ENCODE measurements around the gene LPP.

LPP gene

DNA sequence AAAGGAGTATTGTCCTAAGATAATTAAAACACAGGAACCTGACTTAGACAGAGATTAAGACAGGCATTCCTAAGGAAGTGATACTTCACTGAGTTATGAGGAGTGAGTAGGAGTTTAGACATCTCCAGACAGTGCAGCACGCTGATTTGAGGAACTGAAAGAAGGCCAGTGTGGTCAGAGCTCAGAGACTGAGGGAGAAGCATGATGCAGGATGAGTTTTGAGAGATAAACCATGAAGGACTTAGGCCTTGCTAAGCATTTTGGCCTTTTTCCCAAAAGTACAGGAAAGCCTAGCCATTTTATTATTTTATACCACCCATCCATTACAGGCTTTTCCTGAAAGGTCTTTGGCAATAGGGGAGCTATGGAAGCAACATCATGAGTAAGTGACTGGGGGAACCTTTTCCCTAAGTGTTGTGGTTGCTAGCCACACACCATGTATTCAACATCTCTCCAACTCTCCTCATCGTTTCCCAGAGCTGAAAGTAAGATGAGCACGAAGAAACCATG, 642.2 kb downstream of the LPP start:
- DNase-seq (ENCODE audit: low spot score): peak; percentile 76

DNA sequence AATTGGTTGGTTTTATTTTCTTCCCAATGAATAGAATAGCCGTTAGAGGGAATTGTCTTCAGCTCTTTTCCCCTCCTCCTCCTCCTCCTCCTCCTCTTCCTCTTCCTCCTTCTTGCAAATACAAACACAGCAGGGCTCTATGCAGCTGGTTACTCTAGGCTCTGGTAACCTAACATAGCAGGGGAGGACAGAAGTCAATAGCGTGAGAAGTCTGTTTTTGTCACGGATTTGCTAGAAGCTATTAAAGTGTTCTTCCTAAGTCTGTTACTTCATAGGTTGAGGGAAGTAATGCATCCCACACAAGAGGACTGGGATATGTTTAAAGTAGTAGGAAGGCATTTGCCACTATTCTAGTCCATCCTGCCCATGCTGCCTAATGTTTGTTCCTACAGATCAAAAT, 643.1 kb downstream of the LPP start:
- DNase-seq (ENCODE audit: low spot score): no peak

DNA sequence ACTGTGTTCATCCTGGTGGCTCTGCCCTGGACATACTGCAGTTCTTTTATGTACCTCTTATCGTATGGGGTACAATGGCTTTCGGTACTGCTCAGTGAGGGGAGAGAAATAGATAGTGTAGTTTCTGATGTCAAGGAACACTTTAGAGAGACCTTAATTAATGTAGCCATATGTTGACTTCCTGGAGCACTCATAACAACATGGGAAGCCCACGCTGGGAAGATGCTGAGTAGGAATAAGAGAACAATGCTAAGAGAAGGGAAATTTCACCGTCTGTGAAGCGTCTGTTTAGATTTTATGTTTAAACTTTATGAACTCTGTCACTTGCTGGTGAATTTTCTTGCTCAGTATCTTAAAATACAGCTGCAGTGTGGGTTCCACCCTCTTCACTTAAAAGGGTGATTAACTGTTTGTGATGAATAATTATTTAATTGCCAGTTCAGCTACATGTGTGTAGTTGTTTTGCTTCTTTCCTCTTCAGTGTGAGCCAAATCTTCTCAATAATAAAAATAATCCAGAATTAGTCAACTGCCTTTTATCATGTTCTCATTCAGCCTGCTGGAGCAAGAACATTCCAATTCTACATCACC, 644.7 kb downstream of the LPP start:
- DNase-seq (ENCODE audit: low spot score): no peak

DNA sequence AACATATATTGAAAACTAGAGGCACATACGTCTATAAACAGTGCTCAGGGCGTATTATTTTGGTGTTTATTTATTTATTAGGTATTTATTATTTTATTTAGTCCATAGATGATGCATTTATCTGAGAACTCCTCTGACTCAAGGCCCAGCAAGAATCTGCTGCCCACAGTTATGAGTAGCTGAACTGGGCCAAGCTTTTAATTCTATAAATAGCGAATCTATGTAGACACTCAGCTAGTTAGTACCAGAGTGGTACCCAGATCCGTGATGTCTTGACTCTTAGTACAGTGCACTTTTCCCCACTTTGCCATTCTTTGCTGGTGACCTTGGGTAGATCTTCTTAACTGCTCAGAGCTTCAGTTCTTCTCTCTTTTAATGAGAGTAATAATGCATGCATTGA, 647.4 kb downstream of the LPP start:
- DNase-seq (ENCODE audit: low spot score): no peak

DNA sequence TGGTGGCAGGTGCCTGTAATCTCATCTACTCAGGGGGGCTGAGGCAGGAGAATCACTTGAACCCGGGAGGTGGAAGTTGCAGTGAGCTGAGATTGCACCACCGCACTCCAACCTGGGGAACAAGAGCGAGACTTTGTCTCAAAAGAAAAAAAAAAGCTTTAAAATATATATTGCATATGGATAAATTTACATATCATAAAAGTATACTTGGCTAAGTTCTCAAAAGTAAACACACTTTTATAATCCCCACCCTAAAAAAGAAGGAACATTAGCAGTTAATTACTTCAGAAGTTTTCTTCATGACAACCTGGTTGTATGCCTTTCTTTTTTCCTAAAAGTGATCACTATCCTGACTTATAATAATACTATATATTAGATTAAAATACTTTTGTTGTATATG, 648.7 kb downstream of the LPP start:
- DNase-seq (ENCODE audit: low spot score): no peak

DNA sequence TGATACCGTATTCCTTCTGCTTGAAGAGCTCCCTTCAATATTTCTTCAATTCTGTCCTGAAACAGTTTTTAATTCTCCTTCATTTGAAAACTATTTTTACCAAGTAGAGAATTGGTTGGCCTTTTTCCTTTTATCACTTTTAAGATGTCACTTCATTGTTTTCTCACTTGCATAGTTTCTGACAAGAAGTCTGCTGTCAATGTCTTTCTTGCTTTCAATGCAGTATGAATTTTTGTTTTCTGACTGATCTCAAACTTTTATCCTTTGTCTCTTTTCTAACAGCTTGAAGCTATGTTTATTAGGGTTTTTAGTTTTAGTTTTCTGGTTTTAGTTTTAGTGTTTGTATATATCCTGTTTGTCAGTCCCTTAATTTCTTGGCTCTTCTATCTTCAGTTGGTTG, 653.0 kb downstream of the LPP start:
- no peak for DNase-seq (ENCODE audit: low spot score)

DNA sequence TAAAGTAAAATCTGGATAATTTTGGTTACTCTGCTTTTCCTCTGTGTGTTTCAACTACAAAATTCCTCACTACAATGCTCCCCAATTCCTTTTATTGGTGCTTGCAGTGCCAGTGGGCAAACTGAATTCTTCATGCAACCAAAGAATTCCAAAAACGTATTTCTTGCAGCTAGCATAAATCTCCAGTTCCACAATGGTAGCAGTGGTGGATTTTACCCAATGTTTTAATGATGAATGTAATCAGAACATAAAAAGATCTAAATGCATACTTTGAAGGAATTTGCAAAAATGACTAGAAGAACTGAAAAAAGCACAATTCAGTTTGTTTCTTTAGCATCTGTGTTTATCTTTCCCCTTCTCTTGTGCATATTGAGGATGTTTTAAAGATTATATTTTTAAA, 658.2 kb downstream of the LPP start:
- DNase-seq (ENCODE audit: low spot score): no peak

DNA sequence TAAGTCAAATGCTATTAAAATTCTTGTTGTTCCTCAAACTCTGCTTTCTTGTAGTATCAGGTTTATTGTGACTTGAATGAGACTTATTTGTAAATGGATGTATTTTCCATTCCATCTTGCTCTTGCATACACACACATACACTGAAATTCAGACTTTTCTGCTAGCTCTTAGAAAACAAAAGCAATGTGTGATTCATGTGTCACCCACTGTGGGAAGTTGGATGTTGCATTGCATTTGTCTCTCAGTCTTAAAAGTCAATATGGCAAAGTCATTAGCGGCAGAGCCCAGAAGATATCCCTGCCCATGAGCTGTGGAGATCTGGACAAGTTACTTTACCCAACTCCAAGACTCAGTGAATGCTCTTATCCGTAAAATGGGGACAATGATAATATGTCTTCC, 660.6 kb downstream of the LPP start:
- DNase-seq (ENCODE audit: low spot score): no peak

DNA sequence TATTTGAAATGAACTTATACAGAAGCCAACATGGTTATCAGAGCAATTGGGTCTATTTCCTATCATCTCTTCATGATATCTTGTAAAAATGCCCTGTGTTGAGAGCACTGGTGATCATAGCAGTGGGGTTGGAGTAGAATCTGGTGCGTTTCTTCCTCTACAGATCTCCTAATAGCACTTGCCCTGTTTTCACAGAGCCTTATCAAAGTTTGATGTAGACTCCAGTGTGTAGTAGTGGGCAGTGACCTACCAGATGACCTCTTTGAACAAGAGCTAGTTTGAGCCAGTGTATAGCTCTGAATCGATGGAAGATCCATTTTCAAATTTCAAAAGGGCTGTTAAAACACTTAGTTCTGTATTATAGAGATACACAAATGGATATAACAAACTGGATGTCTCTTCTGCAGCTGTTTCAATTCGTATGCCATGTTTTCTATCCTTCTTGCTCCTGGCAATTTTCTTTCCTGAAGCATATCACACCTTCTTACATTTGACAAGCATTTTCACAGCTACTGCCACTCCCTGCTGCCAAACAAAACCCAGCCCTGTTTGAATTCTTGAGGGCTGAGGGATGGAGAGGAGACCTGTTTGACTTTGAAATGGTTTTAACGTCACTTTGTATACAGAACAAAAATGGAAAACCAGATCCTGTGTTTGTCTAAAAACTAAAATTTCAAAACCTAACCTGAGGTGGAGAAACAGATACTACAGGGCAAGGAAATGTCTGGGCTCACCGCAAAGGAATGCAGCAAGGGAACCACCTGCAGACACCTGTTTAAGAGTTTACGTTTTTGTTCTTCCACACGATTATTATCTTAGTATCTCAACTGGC, 663.4 kb downstream of the LPP start:
- DNase-seq (ENCODE audit: low spot score): no peak

DNA sequence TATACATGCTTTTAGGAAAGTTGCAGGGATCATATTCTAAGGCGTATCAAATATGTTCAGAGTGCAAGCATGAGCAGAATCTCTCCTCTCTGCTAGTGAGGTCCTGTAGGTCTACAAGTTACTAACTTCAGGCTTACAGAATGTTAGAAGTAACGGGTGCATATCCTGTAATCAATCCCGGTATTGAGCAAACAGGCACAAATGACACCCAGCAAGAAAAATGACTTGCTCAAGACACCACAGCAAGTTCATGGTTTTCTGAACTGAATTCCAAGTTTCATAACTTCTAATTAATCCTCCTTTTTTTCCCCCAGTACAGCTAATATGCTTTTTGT, 663.9 kb downstream of the LPP start:
- no peak for DNase-seq (ENCODE audit: low spot score)

DNA sequence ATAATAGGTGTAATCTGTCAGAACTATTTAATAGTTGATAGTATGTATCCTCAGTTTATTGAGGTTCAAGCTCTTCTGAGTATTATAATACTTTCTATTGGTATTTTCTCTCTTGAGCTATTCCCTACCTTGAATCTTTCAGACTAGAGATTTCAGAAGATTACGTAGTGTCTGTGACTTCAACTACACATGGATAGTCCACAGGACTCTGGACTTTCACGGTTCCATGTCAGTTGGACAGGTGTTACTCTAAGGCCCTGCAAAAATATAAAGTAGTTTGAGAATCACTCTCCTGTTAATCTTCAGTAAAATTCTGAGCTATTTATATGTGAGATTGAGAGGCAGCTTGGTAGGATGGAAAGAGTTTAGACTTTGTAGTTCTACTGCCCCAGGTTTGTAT, 664.3 kb downstream of the LPP start:
- no peak for DNase-seq (ENCODE audit: low spot score)

DNA sequence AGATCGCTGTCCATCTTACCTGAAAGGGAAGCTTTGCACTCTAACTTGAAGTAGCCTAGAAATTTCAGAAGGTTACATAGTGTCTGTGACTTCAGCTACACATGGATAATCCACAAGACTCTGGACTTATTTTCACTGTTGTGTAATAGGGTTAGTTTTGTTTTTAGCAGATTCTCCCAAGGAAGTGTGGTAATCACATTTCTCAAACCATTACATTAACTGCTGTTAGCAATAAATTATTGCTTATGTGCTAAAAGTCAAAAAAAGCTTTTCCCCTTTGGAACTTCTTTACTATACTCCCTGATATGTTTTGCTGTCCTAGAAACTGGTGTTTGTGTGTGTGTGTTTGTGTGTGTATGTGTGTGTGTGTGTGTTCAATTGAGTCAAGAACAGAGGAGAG, 666.0 kb downstream of the LPP start:
- peak; percentile 49 for DNase-seq (ENCODE audit: low spot score)

DNA sequence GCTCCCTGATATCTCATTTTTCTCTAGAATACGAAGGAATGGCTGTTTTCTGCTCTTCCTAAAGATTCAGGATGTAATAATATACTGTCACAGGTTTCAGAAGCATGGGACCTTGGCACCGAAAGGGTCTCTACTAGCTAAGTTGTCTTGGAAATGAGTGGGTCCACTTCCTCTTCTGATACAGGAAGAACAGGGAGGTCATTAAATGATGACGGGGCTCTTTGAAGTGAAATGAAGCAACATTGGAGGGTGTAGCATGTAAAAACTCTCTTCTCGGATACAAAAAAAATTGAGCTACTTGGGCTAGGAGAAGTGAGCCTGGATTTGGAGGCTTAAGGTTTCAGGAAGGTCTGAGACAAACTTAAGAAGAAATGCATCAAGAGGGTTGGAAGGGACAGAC, 668.0 kb downstream of the LPP start:
- no peak for DNase-seq (ENCODE audit: low spot score)

DNA sequence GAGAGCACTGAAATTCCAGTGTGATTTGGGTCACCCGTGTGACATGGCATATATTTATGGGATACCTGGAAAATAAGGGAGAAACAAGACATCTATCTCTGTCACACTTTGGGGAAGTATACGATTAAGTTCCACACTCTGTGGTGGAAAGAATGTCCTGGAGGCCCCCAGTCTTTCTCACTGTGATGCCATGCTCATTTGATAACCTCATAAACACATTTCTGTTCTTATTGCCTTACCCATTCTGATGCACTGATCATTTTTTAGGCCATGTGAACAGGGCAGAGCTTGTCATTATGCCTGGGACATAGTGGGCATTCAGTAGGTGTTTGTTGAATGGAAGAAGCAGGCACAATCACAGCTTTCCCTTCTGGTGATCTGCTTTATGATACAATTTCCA, 668.5 kb downstream of the LPP start:
- no peak for DNase-seq (ENCODE audit: low spot score)

DNA sequence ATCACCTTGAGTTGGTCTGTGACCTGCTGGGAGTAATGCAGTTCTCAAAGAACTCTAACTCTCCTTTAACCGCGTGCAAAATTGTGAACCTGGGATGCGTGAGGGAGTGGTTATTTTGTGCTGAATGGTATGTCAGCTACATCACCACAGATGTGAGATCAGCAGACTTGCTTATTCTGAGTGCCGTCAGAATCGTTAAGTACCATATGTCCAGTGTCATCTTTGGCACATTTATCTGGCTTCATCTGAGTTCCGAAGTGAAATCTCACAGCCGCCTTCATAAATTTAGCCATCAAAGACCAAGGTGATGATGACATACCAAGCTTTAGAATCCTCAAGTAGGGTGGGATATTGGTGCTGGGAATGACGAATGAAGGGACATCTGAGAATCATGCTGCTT, 670.6 kb downstream of the LPP start:
- no peak for DNase-seq (ENCODE audit: low spot score)

DNA sequence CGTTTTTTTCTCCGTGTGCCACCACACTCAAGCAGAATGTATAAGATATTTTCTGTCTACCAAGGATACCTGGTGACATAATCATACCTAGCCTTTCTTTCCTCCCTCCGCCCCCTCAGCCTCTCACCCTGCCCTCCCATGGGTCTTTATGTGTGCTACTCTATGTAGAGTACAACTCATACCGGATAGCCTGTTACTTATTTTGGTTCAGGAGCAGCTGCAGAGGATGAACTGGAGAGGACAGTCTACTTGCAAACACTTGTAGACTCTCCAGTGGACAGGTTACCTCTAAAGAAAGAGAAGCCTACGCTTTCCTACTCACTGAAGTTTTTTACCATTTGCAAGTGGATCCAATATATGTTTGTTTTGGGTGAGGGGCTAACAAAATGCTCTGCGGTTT, 671.9 kb downstream of the LPP start:
- no peak for DNase-seq (ENCODE audit: low spot score)

DNA sequence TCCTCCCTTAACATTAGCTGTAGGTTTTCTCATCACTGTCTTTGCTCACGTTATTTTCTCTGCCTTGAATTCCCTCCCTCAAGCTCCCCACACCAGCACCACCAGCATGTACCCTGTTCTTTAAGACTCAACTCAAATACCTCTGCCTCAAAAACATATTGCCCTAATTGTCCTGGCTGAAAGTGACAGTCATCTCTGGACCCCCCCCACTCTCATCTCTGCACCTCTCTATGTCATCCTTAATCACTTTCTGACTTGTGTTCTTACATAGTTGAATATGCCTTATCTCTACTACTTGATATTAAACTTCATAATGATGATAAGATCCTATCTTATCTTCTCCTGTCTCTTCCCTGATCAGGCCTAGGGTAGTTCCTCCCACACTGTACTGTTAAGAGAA, 672.6 kb downstream of the LPP start:
- DNase-seq (ENCODE audit: low spot score): no peak

DNA sequence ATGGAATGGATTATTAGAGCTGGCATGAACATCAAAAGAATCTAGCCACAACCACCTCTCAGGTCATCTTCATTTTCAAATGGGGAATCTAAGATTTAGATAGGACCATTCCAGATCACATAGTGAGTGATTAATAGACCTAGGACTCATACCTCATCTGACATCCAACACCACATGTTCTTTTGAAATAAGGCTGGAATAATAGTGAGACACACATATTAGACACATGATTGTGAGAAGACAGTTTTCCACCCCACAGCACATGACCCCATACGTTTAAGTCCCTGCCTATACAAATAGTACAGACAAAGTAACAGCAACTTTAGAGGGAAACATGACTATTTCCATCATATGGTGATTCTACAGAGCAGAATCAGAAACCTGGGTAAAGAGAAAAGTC, 673.1 kb downstream of the LPP start:
- DNase-seq (ENCODE audit: low spot score): no peak

DNA sequence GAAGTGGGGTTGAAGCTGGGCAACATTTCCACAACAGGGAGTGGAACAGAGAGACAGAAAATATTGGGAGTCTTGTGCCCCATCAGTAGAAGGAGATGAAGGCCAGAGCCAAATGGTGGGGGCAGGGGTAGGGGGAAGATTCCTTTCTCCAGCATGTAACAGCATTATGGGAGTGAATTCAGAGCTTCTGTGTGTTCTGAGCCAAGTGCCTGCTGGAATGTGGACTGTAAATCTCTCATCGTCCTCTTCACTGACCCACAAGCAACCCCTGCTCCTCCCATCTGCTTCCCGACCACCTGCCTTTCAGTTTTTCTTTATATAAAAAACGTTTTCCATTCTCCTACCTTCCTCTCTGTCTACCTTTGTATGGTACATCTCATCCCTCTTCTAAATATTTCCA, 673.6 kb downstream of the LPP start:
- no peak for DNase-seq (ENCODE audit: low spot score)

DNA sequence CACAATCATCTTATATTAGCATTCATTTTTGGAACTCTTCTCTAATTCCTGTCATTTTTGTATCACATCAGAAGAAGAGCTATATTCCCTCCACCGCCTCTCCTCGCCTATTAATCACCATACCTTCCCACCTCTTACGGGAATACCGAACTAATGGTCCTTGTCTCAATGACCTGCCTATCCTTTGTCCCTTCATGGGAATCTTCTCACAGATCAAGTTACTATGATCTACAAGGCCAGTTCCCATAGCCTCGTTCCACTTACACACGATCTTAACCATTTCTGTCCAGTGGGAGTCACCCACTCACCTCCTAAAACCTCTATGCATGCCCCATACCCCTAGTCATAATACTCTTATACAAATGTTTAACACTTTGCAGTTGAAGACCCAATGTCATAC, 675.2 kb downstream of the LPP start:
- DNase-seq (ENCODE audit: low spot score): no peak

DNA sequence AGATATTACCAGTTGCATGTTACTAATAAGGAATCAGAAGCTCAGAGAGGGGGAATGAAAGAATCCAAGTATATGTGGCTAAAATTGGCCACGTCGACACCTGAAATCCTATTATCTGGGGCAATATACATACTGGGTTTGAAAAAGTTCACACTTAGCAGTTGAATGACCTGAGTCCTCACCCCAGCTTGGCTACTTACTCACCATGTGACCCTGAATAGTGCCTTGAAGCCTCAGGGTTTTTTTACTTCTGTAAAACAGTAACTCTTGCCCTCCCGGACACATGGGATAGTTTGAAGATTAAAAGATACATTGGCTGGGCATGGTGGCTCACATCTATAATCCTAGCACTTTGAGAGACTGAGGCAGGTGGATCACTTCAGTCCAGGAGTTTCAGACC, 675.6 kb downstream of the LPP start:
- no peak for DNase-seq (ENCODE audit: low spot score)

DNA sequence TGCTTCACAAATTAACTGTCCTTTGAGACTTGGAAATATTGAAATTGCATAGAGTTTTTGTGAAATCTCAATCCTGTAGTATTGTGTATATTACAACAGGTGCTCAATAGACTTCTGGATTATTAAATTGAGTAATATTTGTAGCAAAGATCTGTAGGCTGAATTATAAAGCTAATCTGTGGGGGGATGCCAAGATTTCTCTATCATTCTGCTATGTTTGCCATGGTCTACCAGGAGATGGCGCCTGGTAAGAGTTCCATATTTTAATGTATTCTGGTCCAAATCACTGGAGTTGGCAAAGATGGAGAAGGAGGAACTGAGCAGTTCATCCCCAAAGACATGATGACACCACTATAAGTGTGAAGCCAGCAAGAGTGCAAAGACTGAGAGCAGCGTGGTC, 676.9 kb downstream of the LPP start:
- no peak for DNase-seq (ENCODE audit: low spot score)

DNA sequence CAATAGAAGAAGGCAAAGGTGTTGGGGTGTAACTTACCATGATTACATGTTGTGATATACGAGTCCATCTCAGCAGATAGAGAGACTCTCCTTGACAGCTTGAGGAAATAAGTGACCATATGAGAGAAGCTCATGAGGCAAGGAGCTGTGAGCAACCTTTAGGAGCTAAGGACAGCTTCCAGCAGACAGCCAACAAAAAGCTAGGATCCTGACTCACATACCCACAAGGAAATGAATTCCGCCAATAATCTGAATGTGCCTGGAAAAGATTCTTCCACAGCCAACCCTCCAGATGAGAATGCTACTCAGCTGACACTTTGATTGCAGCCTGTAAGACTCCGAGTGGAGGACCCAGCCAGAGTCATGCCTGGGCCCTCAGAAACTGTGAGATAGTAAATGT, 678.2 kb downstream of the LPP start:
- no peak for DNase-seq (ENCODE audit: low spot score)

All from AG20443 (cell line).